ENCODE results near the gene MICAL3. TPM values are rescaled to one million over a fixed set of nuclear protein-coding genes. Genes with fewer than 3 reads are reported as not detected.

The MICAL3 gene
- total RNA-seq, 1 experiment from 2014 or later = 23.7 TPM

DNA sequence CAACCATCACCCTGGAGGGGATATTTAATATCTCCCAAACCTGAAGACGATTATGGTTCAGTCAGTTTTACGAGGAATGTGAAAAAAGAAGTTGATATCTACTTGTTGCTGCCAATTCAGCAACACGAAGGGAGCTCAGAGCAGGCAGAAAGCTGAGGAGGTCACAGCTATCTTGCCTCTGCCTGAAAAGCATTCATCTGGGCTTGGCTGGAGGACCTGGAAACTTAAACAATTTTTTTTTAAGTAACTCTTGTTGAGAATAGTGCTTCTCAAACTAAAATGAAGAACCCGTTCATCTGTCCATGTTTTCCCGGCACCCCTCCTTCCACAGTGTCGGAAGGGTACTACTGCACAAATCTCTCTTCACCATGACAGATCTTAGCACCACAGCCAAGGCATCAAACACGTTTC lies 98.9 kb downstream of the MICAL3 start:
- ATAC-seq = no peak
- H3K27me3 ChIP-seq (ENCODE audit: low read length) = no peaks in the 10 kb centered on the region
- H3K9me2 ChIP-seq (replicated peaks; ENCODE audit: low read length) = no peaks in the 10 kb centered on the region
- H3K4me1 ChIP-seq (ENCODE audit: insufficient read depth, low read length) = peaks cover 41% of the 10 kb centered on the region
- no peak for TF ChIP-seq EZH2 (IDR thresholded peaks at IDR 0.05; ENCODE audit: low read length, unreplicated experiment)
- no peak for TF ChIP-seq EZH2phosphoT487 (IDR thresholded peaks at IDR 0.05; ENCODE audit: borderline replicate concordance, low read length)
- TF ChIP-seq, protein P1, sequence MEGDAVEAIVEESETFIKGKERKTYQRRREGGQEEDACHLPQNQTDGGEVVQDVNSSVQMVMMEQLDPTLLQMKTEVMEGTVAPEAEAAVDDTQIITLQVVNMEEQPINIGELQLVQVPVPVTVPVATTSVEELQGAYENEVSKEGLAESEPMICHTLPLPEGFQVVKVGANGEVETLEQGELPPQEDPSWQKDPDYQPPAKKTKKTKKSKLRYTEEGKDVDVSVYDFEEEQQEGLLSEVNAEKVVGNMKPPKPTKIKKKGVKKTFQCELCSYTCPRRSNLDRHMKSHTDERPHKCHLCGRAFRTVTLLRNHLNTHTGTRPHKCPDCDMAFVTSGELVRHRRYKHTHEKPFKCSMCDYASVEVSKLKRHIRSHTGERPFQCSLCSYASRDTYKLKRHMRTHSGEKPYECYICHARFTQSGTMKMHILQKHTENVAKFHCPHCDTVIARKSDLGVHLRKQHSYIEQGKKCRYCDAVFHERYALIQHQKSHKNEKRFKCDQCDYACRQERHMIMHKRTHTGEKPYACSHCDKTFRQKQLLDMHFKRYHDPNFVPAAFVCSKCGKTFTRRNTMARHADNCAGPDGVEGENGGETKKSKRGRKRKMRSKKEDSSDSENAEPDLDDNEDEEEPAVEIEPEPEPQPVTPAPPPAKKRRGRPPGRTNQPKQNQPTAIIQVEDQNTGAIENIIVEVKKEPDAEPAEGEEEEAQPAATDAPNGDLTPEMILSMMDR (conservative IDR thresholded peaks at IDR 0.05; ENCODE audit: low read depth, low read length) = no peak
- H3K79me2 ChIP-seq (ENCODE audit: low read length) = peaks cover 97% of the 10 kb centered on the region
- no TSS peak for BruUV-seq (replicated peaks)
- H3K9me3 ChIP-seq (ENCODE audit: low read length) = no peaks in the 10 kb centered on the region
- H4K20me1 ChIP-seq (ENCODE audit: low read length) = peaks cover 31% of the 10 kb centered on the region; the same call in 1 of the 2 replicates
- H3F3A ChIP-seq (ENCODE audit: low read length, unreplicated experiment) = no peaks in the 10 kb centered on the region
- no peak overlapping the region for H2AFZ ChIP-seq (ENCODE audit: low read length)
- CTCF ChIA-PET = no interaction called here
- H3K4me2 ChIP-seq (ENCODE audit: low read length) = 0 out of 2 replicates have a peak overlapping the region, but pooled peaks have one; percentile 8
- intact Hi-C loops (cut with micrococcal nuclease) = no loop called here
- H3K27ac ChIP-seq (ENCODE audit: low read length) = 0 out of 2 replicates have a peak overlapping the region, but pooled peaks have one; percentile 9
- no peak overlapping the region for H3K4me3 ChIP-seq (ENCODE audit: low read length)
- H3K36me3 ChIP-seq (ENCODE audit: low read depth, low read length) = no peaks in the 10 kb centered on the region
- DNase-seq = no peak
- POLR2A ChIA-PET (ENCODE audit: unreplicated experiment) = no interaction called here
- no peak overlapping the region for H3K9ac ChIP-seq (ENCODE audit: low read length)

DNA sequence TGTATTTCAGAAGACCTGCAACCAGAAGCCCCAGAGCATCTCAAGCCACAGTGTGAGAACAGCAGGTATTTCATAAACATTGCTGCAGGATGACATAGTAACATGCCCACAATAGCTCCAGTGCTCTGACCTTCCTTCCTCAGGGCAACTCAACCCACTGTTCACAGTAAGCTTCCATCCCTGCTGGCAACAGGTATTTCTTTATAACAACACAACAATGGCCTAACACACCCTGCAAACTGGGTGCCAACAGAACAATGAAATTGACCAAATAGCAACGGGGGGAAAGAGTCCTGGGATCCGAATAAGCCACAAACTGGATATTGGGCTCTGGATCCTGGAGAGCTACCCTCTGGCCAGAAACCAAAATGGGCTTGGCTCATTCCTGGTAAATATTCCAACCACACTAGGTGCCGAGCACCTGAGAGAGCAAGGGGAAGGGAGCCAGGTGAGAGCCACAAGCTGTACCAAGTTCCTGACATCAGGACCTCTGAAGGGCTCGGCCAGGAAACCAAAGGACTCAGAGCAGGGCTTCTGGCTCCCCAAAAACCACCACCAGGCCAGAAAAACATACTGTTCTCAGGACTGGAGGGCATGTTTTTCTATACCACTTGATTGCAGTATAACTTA lies 99.5 kb downstream of the MICAL3 start:
- intact Hi-C loops (cut with micrococcal nuclease) = no loop called here
- Histone ChIP-seq H3K4me2 (ENCODE audit: low read length) (0 out of 2 replicates have a peak overlapping the region, but pooled peaks have one; percentile 8), H3K4me1 (ENCODE audit: insufficient read depth, low read length) (peaks cover 38% of the 10 kb centered on the region), H3K9me2 (replicated peaks; ENCODE audit: low read length) (no peaks in the 10 kb centered on the region), H2AFZ (ENCODE audit: low read length) (no peak overlapping the region), H3K79me2 (ENCODE audit: low read length) (peaks cover 97% of the 10 kb centered on the region), H3K27me3 (ENCODE audit: low read length) (no peaks in the 10 kb centered on the region), H3K9ac (ENCODE audit: low read length) (no peak overlapping the region), H3K4me3 (ENCODE audit: low read length) (no peak overlapping the region), H3K36me3 (ENCODE audit: low read depth, low read length) (no peaks in the 10 kb centered on the region), H3F3A (ENCODE audit: low read length, unreplicated experiment) (no peaks in the 10 kb centered on the region), H3K9me3 (ENCODE audit: low read length) (no peaks in the 10 kb centered on the region), H4K20me1 (ENCODE audit: low read length) (peaks cover 25% of the 10 kb centered on the region; the same call in 1 of the 2 replicates), H3K27ac (ENCODE audit: low read length) (0 out of 2 replicates have a peak overlapping the region, but pooled peaks have one; percentile 9)
- CTCF ChIA-PET = no interaction called here
- POLR2A ChIA-PET (ENCODE audit: unreplicated experiment) = no interaction called here
- ATAC-seq = no peak
- TF ChIP-seq EZH2phosphoT487 (IDR thresholded peaks at IDR 0.05; ENCODE audit: borderline replicate concordance, low read length) (no peak), EZH2 (IDR thresholded peaks at IDR 0.05; ENCODE audit: low read length, unreplicated experiment) (no peak)
- TF ChIP-seq, protein P1 (conservative IDR thresholded peaks at IDR 0.05; ENCODE audit: low read depth, low read length) = no peak
- no TSS peak for BruUV-seq (replicated peaks)
- DNase-seq = peak; percentile 43

DNA sequence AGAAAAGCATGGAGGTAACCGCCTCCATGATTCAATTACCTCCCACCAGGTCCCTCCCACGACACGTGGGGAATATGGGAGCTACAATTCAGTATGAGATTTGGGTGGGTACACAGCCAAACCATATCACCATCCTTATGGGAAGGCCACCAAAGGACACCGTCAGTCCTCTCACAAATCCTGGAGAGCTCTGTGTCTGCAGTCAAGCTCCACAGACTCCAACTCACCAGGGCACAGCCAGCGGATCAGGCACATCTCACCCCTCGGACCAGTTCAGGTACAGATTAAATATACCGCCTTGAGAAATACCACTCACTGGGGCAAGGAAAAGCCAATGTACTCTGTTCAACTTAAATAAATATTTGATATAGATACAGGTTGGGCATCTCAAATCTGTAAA lies 100.3 kb downstream of the MICAL3 start:
- H3K9me2 ChIP-seq (replicated peaks; ENCODE audit: low read length) = no peaks in the 10 kb centered on the region
- peaks cover 32% of the 10 kb centered on the region; the same call in 1 of the 2 replicates for H4K20me1 ChIP-seq (ENCODE audit: low read length)
- ChIA-PET CTCF (no interaction called here), POLR2A (ENCODE audit: unreplicated experiment) (no interaction called here)
- ATAC-seq (no peak), DNase-seq (no peak)
- BruUV-seq (replicated peaks) = no TSS peak
- H2AFZ ChIP-seq (ENCODE audit: low read length) = no peak overlapping the region
- peaks cover 97% of the 10 kb centered on the region for H3K79me2 ChIP-seq (ENCODE audit: low read length)
- intact Hi-C loops (cut with micrococcal nuclease) = no loop called here
- H3K4me1 ChIP-seq (ENCODE audit: insufficient read depth, low read length) = peaks cover 45% of the 10 kb centered on the region
- no peak overlapping the region for H3K9ac ChIP-seq (ENCODE audit: low read length)
- no peaks in the 10 kb centered on the region for H3K27me3 ChIP-seq (ENCODE audit: low read length)
- no peaks in the 10 kb centered on the region for H3F3A ChIP-seq (ENCODE audit: low read length, unreplicated experiment)
- TF ChIP-seq, protein P1 (conservative IDR thresholded peaks at IDR 0.05; ENCODE audit: low read depth, low read length) = no peak
- no peak for TF ChIP-seq EZH2phosphoT487 (IDR thresholded peaks at IDR 0.05; ENCODE audit: borderline replicate concordance, low read length)
- no peak for TF ChIP-seq EZH2 (IDR thresholded peaks at IDR 0.05; ENCODE audit: low read length, unreplicated experiment)
- no peaks in the 10 kb centered on the region for H3K36me3 ChIP-seq (ENCODE audit: low read depth, low read length)
- H3K9me3 ChIP-seq (ENCODE audit: low read length) = no peaks in the 10 kb centered on the region
- H3K4me3 ChIP-seq (ENCODE audit: low read length) = no peak overlapping the region
- H3K4me2 ChIP-seq (ENCODE audit: low read length) = no peak overlapping the region
- H3K27ac ChIP-seq (ENCODE audit: low read length) = no peak overlapping the region
